ENCODE data around the gene LRP5.
A peak's percentile ranks its signal among the peaks of the same experiment; 100 is the strongest.
"Not testable (repeated sequence)": the region's sequence is repeated elsewhere in the genome, so short reads cannot be mapped to it uniquely, and the experiment has no call there.

Gene LRP5

GRCh38 chr11:68384530-68385081 is 72.2 kb downstream of the LRP5 start:
- Mint-ChIP-seq H3K4me3 (no peak overlapping the region), H3K36me3 (no peaks in the 10 kb centered on the region), H3K27ac (peak overlapping the region; percentile 96), H3K4me1 (peaks cover 37% of the 10 kb centered on the region), H3K9me3 (no peaks in the 10 kb centered on the region), H3K27me3 (no peaks in the 10 kb centered on the region)
- no peak for ATAC-seq

DNA sequence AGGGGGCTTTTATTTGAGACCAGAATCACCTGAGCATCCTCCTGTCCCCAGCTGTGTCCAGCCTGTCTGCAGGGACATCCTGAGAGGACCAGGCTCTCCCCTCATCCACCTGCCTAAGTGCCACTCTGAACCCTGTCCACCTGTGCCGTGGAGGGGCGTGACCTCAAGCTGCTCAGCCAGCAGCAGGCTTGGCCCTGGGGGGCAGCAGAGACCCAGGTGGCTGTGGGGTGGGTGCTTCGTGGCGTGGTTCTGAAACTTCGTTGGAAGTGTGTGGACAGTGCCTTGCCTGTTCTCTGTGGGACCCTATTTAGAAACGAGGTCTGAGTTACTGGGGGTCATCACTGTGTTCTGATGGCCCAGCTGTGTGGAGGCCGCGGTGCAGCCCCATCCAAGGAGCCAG is 72.7 kb downstream of the LRP5 start:
- Mint-ChIP-seq H3K4me3 (no peak overlapping the region), H3K36me3 (no peaks in the 10 kb centered on the region), H3K9me3 (no peaks in the 10 kb centered on the region), H3K27ac (no peak overlapping the region), H3K27me3 (no peaks in the 10 kb centered on the region), H3K4me1 (peaks cover 31% of the 10 kb centered on the region)
- no peak for ATAC-seq

DNA sequence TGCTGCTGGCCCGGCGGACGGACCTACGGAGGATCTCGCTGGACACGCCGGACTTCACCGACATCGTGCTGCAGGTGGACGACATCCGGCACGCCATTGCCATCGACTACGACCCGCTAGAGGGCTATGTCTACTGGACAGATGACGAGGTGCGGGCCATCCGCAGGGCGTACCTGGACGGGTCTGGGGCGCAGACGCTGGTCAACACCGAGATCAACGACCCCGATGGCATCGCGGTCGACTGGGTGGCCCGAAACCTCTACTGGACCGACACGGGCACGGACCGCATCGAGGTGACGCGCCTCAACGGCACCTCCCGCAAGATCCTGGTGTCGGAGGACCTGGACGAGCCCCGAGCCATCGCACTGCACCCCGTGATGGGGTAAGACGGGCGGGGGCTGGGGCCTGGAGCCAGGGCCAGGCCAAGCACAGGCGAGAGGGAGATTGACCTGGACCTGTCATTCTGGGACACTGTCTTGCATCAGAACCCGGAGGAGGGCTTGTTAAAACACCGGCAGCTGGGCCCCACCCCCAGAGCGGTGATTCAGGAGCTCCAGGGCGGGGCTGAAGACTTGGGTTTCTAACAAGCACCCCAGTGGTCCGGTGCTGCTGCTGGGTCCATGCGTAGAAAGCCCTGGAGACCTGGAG is 74.1 kb downstream of the LRP5 start:
- Mint-ChIP-seq H3K4me3 (no peak overlapping the region), H3K36me3 (no peaks in the 10 kb centered on the region), H3K27ac (no peak overlapping the region), H3K27me3 (no peaks in the 10 kb centered on the region), H3K4me1 (peaks cover 18% of the 10 kb centered on the region), H3K9me3 (no peaks in the 10 kb centered on the region)
- no peak for ATAC-seq

GRCh38 chr11:68387840-68388239 is 75.4 kb downstream of the LRP5 start:
- Mint-ChIP-seq H3K27me3 (no peaks in the 10 kb centered on the region), H3K27ac (peak overlapping the region; percentile 64), H3K4me3 (no peak overlapping the region), H3K4me1 (peaks cover 6% of the 10 kb centered on the region), H3K36me3 (no peaks in the 10 kb centered on the region), H3K9me3 (no peaks in the 10 kb centered on the region)
- no peak for ATAC-seq

GRCh38 chr11:68388595-68389198 is 76.3 kb downstream of the LRP5 start:
- H3K36me3 Mint-ChIP-seq = no peaks in the 10 kb centered on the region
- H3K4me1 Mint-ChIP-seq = peaks cover under 1% of the 10 kb centered on the region
- no peak overlapping the region for H3K27ac Mint-ChIP-seq
- no peaks in the 10 kb centered on the region for H3K9me3 Mint-ChIP-seq
- no peak for ATAC-seq
- H3K27me3 Mint-ChIP-seq = no peaks in the 10 kb centered on the region
- H3K4me3 Mint-ChIP-seq = no peak overlapping the region

- no peaks in the 10 kb centered on the region for H3K27me3 Mint-ChIP-seq
- no peak overlapping the region for H3K27ac Mint-ChIP-seq
- no peak overlapping the region for H3K4me3 Mint-ChIP-seq
- H3K36me3 Mint-ChIP-seq = no peaks in the 10 kb centered on the region
- H3K4me1 Mint-ChIP-seq = no peaks in the 10 kb centered on the region
- no peak for ATAC-seq
- H3K9me3 Mint-ChIP-seq = no peaks in the 10 kb centered on the region
These were observed 77.9 kb downstream of the LRP5 start for GRCh38 chr11:68390315-68390714.

GRCh38 chr11:68392822-68393221 is 80.4 kb downstream of the LRP5 start:
- ATAC-seq = no peak
- Mint-ChIP-seq H3K4me3 (no peak overlapping the region), H3K27ac (no peak overlapping the region), H3K27me3 (no peaks in the 10 kb centered on the region), H3K9me3 (no peaks in the 10 kb centered on the region), H3K4me1 (no peaks in the 10 kb centered on the region), H3K36me3 (no peaks in the 10 kb centered on the region)

DNA sequence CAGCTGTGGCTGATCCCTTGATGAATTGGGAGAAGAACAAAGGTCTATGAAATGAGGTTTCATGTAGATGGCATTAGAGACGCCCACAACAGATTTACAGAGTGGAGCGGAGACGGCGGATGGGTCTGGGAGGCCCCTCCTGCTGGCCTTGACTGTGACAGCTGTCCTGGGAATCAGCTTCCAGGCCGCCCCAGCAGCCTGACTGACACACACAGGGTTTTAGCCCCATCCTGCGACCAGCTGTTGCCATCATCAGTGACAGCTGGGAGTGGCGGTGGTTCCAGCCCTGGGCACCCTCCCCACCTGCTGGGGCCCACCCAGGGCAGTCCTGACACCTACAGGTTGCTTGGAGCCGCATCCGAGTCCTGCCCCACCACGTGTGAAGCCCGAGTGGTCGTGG is 84.1 kb downstream of the LRP5 start:
- H3K4me1 Mint-ChIP-seq = no peaks in the 10 kb centered on the region
- no peak for ATAC-seq
- H3K9me3 Mint-ChIP-seq = no peaks in the 10 kb centered on the region
- no peak overlapping the region for H3K27ac Mint-ChIP-seq
- H3K36me3 Mint-ChIP-seq = no peaks in the 10 kb centered on the region
- no peak overlapping the region for H3K4me3 Mint-ChIP-seq
- no peaks in the 10 kb centered on the region for H3K27me3 Mint-ChIP-seq

DNA sequence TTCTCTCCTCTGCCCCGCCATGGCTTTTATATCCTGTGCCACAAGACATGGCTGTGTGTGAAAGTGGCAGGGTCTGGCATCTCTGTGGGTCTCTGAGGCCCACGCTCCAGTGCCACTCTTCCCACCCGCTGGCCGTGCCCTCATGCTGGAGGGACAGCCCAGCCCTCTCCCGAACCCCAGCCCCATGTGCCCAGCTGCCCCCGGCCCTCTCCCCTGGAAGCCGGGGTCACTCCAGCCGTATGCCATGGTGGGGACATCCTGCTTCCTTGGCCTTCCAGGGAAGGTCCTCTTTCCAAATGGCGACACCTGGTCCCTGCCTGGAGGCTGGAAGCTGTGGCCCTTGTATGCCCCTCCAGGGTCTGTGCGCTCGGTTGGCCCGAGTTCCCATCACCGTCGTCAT is 84.9 kb downstream of the LRP5 start:
- Mint-ChIP-seq H3K4me1 (no peaks in the 10 kb centered on the region), H3K9me3 (no peaks in the 10 kb centered on the region), H3K27me3 (no peaks in the 10 kb centered on the region), H3K4me3 (no peak overlapping the region), H3K27ac (no peak overlapping the region), H3K36me3 (no peaks in the 10 kb centered on the region)
- no peak for ATAC-seq

GRCh38 chr11:68398995-68399851 is 86.8 kb downstream of the LRP5 start:
- ATAC-seq = no peak
- Mint-ChIP-seq H3K27ac (no peak overlapping the region), H3K36me3 (peaks cover 18% of the 10 kb centered on the region), H3K4me1 (no peaks in the 10 kb centered on the region), H3K9me3 (no peaks in the 10 kb centered on the region), H3K27me3 (no peaks in the 10 kb centered on the region), H3K4me3 (no peak overlapping the region)

- H3K27me3 Mint-ChIP-seq = no peaks in the 10 kb centered on the region
- no peak overlapping the region for H3K27ac Mint-ChIP-seq
- H3K36me3 Mint-ChIP-seq = peaks cover 21% of the 10 kb centered on the region
- ATAC-seq = no peak
- no peak overlapping the region for H3K4me3 Mint-ChIP-seq
- no peaks in the 10 kb centered on the region for H3K9me3 Mint-ChIP-seq
- no peaks in the 10 kb centered on the region for H3K4me1 Mint-ChIP-seq
These were observed 87.5 kb downstream of the LRP5 start for GRCh38 chr11:68399916-68400315.

- H3K9me3 Mint-ChIP-seq, H3K27ac Mint-ChIP-seq, ATAC-seq, H3K4me1 Mint-ChIP-seq, H3K27me3 Mint-ChIP-seq, H3K4me3 Mint-ChIP-seq: not testable (repeated sequence)
- H3K36me3 Mint-ChIP-seq = peaks cover 21% of the 10 kb centered on the region
These were observed 88.2 kb downstream of the LRP5 start for GRCh38 chr11:68400584-68400983.

- Mint-ChIP-seq H3K4me1 (no peaks in the 10 kb centered on the region), H3K9me3 (no peaks in the 10 kb centered on the region), H3K4me3 (no peak overlapping the region), H3K27ac (no peak overlapping the region), H3K36me3 (peaks cover 26% of the 10 kb centered on the region), H3K27me3 (no peaks in the 10 kb centered on the region)
- no peak for ATAC-seq
These were observed 89.5 kb downstream of the LRP5 start for GRCh38 chr11:68401856-68402255.

- no peak for ATAC-seq
- peaks cover 30% of the 10 kb centered on the region for H3K36me3 Mint-ChIP-seq
- no peaks in the 10 kb centered on the region for H3K27me3 Mint-ChIP-seq
- no peaks in the 10 kb centered on the region for H3K4me1 Mint-ChIP-seq
- H3K4me3 Mint-ChIP-seq = no peak overlapping the region
- H3K9me3 Mint-ChIP-seq = no peaks in the 10 kb centered on the region
- H3K27ac Mint-ChIP-seq = no peak overlapping the region
These were observed 90.1 kb downstream of the LRP5 start for GRCh38 chr11:68402355-68403031.

- no peaks in the 10 kb centered on the region for H3K27me3 Mint-ChIP-seq
These were observed 91.0 kb downstream of the LRP5 start for GRCh38 chr11:68403424-68403823.

More at GRCh38 chr11:68403424-68403823, 91.0 kb downstream of the LRP5 start:
- H3K36me3 Mint-ChIP-seq = peaks cover 30% of the 10 kb centered on the region
- H3K4me1 Mint-ChIP-seq = no peaks in the 10 kb centered on the region
- no peak overlapping the region for H3K4me3 Mint-ChIP-seq
- no peak overlapping the region for H3K27ac Mint-ChIP-seq
- H3K9me3 Mint-ChIP-seq = no peaks in the 10 kb centered on the region
- no peak for ATAC-seq
